ENCODE measurements around the gene MGME1.

MGME1 gene

GRCh38 chr20:17960927-17961586 is 7.8 kb upstream of the MGME1 start:
- DNase-seq: no peak

DNA sequence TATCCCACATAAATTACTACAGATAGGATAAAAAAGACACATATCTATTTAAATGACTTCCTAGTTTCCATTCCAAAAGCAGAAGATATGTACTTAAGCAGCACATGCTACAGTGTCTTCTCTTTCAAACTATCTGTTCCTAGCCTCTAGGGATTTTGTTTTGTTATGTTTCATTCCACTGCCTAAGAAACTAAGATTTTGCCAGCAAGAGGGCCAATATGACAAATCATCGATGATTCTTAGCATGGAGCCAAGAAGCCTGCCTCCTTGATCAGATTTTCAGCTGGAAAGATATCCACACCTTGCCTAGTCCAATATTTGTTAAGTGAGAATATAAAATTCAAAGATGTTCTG is 7.3 kb upstream of the MGME1 start:
- no peak for DNase-seq

DNA sequence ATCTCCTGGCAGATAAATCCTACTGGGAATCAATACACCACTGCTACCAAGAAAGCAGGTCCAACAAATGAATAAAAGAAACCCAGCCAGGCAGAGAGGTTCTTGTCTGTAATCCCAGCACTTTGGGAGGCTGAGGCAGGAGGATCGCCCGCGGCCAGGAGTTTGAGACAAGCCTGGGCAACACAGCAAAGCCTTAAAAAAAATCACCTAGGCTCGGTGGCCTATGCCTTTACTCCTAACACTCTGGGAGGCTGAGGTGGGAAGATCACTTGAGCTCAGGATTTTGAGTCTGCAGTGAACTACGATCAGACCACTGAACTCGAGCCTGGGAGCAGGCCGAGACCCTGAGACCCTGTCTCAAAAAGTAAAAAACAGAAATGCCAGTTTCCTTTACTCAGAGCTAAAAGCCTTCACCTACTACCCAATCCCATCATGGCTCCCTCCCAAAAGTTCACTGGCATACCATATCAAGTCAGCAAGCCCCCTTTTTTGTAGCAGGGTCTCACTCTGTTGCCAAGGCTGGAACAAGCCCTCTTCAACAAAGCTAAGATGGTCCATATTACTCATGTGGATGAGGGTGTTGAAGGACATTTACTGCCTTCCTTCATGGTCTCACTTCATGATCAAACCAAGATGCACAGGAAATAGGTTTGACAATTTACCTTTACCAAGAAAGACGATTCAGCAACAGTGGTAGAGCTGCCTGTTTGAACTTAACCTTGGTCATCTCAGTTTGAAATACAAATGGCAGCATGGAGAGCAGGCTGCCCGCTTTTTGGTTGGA is 5.5 kb upstream of the MGME1 start:
- DNase-seq: no peak

DNA sequence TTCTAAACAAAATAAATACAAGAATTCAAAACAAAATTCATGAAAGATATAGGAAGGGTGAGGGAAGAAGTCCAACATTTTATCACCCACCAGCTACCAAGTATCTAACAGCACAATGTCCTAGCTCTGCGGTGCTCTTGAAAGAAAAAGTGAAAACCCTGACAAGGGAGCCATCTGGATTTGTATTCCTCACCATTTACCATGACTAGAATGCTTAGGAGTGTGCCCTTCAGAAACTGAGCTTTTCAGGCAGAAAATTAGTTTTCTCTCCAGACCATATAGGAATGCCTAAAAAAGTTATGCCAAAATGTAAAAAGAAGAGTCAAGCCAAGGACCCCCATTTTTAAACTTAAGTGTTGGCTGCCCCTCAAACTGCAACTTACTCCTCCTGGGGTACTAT is 4.7 kb upstream of the MGME1 start:
- no peak for DNase-seq

GRCh38 chr20:17964632-17965031 is 4.2 kb upstream of the MGME1 start:
- DNase-seq: no peak

- DNase-seq: no peak
These were observed 3.6 kb upstream of the MGME1 start for GRCh38 chr20:17965042-17965697.

DNA sequence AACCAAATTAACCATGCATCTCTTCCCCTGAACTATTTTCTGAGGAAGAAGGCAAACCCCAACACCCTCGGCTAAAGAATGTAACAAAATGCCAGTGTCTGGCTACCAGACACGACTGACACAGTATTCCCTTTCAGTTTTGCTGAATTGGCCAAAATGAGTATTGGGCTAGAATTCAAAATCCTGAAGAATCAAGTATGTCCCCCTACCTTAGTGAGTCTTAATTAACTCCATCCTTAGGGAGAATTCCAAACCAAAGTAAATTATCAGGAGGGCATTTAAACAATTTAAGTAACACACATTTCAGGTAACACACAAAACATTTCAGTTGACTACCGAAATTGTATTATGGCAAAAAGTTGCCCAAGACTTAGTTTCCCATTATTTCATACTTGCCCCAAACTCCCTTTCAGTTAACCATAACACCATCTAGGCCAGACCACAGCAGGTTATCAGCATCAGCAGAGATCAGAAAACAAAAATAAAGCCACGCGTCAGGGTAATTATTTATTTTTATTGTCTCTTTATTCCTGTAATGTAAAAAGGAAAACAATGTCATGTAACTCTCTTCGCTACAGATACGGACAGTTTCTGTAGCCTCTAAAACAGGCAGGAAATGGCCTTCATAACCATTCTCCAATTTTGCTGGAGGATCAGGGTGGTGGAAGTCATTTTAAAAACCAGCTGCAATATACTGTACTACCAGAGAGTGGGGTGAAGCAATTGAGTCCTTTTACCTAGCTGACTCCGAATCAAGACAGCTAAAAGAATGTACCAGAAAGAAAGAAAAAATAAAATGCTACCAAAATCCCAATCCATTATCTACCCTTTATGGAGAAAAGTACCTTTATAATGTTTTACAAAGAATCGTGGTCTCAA is 2.1 kb upstream of the MGME1 start:
- no peak for DNase-seq

- DNase-seq: peak; percentile 87
These were observed 1.1 kb upstream of the MGME1 start for GRCh38 chr20:17967521-17968365.

DNA sequence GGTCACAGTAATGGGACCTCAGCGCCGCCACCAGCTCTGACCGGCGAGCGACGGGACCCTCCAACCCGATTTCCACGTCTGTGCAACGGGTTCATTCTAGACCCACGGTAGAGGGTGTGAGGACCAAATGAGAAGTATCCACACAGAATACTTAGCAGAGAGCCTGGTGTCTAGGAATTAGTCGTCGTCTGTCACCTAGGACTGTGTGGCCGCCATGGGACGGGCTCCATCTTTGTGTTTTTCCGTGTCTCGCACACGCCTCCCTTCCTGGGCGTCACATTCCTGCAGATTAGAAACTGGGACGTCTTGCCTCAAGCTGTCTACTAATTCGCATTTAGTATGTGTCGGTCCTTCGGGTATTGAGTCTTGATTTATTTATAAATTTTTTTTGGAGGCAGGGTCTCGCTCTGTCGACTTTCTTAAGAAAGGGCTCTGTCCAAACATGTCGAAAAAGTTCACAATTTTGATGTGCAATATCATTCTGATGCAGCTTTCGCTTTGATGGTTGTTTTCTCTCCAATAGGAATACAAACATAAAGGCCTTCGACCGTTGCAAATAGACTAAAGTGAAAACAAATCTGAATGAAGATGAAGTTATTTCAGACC is 563 bp downstream of the MGME1 start:
- DNase-seq: no peak

- no peak for DNase-seq
These were observed 1.1 kb downstream of the MGME1 start for GRCh38 chr20:17969884-17970409.

DNA sequence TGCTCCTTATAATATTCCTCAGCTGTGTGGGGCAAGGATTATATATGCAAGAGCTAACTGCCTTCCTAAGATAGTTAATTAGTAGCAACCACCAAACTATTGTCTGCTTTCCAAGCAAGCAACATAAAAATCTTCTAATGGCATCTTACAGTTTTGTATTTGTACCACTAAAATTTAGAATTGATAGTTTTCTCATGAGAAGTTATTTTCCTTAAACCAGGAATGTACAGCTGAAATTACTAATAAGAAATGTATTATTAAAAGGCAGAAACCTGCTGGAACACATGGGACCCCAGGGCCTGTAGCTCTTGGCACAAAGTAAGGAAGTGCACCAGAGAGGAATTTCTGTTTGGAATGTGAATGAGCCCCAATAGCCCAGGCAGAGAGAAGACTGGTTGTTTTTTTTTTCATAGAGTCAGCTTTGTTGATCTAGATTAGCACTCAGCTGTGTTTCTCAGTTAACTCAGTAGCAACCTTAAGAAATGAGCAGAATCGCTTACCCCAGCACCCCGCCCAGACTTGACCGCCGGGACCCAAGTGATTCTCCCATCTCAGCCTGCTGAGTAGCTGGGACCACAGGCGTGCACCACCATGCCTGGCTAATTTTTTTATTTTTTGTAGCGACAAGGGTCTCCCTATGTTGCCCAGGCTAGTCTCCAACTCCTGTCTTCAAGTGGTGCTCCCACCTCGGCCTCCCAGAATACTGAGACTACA is 2.6 kb downstream of the MGME1 start:
- peak; percentile 34 for DNase-seq

DNA sequence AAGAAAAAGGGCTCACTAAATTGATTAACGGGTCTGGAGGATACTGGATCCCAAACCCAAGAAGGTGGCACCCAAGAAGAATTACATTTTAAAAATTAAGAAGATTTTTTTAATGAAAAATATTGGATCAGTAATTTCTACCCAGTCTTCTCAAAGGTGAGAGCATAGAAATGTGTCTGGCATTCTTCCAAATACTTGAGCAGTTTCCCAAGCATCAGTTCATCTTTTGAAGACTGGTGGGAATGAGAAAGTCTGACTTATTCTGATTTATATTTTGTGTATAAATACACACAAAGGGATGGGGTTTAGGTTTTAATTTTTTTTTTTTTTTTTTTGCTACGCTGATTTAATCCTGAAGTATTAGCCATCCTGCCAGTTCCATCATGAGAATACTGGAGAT is 3.3 kb downstream of the MGME1 start:
- DNase-seq: no peak

- DNase-seq: no peak
These were observed 7.5 kb downstream of the MGME1 start for GRCh38 chr20:17976305-17976704.

DNA sequence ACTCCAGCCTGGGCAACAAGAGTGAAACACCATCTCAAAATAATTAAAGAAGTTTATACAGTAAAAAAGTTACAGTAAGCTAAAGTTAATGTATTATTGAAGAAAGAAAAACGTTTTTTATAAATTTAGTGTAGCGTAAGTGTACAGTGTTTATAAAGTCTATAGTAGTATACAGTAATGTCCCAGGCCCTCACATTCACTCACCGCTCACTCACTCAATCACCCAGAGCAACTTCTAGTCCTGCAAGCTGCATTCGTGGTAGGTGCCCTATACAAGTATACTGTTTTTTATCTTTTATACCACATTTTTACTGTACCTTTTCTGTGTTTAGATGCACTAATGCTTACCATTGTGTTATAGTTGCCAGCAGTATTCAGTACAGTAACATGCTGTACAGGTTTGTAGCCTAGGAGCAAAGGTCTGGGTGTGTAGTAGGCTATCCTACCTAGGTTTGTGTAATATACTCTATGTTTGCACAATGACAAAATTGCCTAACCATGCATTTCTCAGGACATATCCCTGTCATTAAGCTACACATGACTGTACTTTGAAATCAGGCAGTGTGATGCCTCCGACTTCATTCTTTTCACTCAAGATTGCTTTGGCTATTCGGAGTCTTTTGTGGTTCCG is 16.7 kb downstream of the MGME1 start:
- DNase-seq: no peak

- no peak for DNase-seq
These were observed 19.2 kb downstream of the MGME1 start for GRCh38 chr20:17987988-17988387.

- no peak for DNase-seq
These were observed 21.6 kb downstream of the MGME1 start for GRCh38 chr20:17990278-17990972.

- no peak for DNase-seq
These were observed 23.4 kb downstream of the MGME1 start for GRCh38 chr20:17992224-17992637.

DNA sequence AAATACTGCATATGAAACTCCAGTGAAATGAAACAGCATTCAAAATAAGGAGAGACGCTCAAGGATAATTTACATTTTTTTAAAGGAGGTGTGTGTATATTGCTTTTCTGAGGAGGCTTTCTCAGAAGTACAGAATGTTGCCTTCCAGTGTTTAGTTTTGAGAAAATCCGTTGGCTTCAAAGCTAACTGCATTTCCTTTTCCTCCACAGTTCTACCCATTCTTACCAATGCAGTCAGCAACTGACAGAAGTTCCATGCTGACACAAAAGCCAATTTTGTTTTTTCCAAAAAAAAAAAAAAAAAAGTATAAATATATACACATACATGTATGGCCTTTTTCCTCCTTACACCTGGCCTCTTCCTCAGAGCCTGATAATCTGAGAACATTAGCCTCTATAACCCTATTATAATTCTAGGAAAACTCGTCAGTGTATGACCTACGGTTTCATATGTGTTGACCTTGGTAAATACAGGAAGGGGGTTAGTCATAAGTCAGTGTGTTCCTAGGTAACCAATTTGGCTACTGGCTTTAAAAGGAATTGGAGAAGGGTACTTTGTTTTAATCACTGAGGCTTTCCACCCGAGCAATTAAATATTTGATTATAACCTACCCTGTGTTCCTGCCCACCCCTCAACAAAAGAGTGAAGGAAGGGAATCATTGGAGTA is 24.2 kb downstream of the MGME1 start:
- DNase-seq: no peak

- no peak for DNase-seq
These were observed 24.7 kb downstream of the MGME1 start for GRCh38 chr20:17993546-17993945.
